Measurements from ENCODE around the gene PRDM5. TPM values are rescaled to one million over a fixed set of nuclear protein-coding genes. Genes with fewer than 3 reads are reported as not detected.

Gene PRDM5
- total and polyA plus RNA-seq, 2 experiments from 2014 or later: 8.7 to 12.6 TPM

GRCh38 chr4:120826853-120827252, 95.7 kb downstream of the PRDM5 start:
- H3K36me3 ChIP-seq (ENCODE audit: low read depth): no peaks in the 10 kb centered on the region
- H3K27ac ChIP-seq: no peak overlapping the region
- no peak overlapping the region for H3K4me3 ChIP-seq
- no peaks in the 10 kb centered on the region for H3K27me3 ChIP-seq (replicated peaks; ENCODE audit: insufficient read depth)
- H4K20me1 ChIP-seq (ENCODE audit: insufficient read depth): no peaks in the 10 kb centered on the region
- no peaks in the 10 kb centered on the region for H3K79me2 ChIP-seq (ENCODE audit: insufficient read depth)
- DNase-seq: no peak
- H3K9me2 ChIP-seq (ENCODE audit: insufficient read depth): no peaks in the 10 kb centered on the region
- TF ChIP-seq EZH2 (IDR thresholded peaks at IDR 0.05; ENCODE audit: insufficient read depth, poor library complexity, severe bottlenecking) (no peak), EZH2phosphoT487 (IDR thresholded peaks at IDR 0.05; ENCODE audit: insufficient read depth, low read depth) (no peak)
- no peaks in the 10 kb centered on the region for H3F3A ChIP-seq (ENCODE audit: insufficient read depth)
- H2AFZ ChIP-seq: no peak overlapping the region
- H3K9ac ChIP-seq: no peak overlapping the region
- H3K4me1 ChIP-seq (ENCODE audit: insufficient read depth): no peaks in the 10 kb centered on the region
- 97 to 98% methylated on average over 6 of the region's 6 CpGs for WGBS, 2 experiments (ENCODE audit: low coverage in 1 of 2, low lambda C conversion rate in 2 of 2, missing lambda C conversion rate in 2 of 2)
- H3K4me2 ChIP-seq (ENCODE audit: unreplicated experiment): no peak overlapping the region
- in situ Hi-C loops (cut with MboI): no loop called here
- no peaks in the 10 kb centered on the region for H3K9me3 ChIP-seq (ENCODE audit: low read depth)

- no peak overlapping the region for H3K4me2 ChIP-seq (ENCODE audit: unreplicated experiment)
- no peak for DNase-seq
- no peaks in the 10 kb centered on the region for H3K9me3 ChIP-seq (ENCODE audit: low read depth)
- in situ Hi-C loops (cut with MboI): no loop called here
- TF ChIP-seq EZH2phosphoT487 (IDR thresholded peaks at IDR 0.05; ENCODE audit: insufficient read depth, low read depth): no peak
- TF ChIP-seq EZH2 (IDR thresholded peaks at IDR 0.05; ENCODE audit: insufficient read depth, poor library complexity, severe bottlenecking): no peak
- no peak overlapping the region for H3K9ac ChIP-seq
- H4K20me1 ChIP-seq (ENCODE audit: insufficient read depth): no peaks in the 10 kb centered on the region
- no peaks in the 10 kb centered on the region for H3K4me1 ChIP-seq (ENCODE audit: insufficient read depth)
- H3K9me2 ChIP-seq (ENCODE audit: insufficient read depth): no peaks in the 10 kb centered on the region
- H3K27ac ChIP-seq: no peak overlapping the region
- H3F3A ChIP-seq (ENCODE audit: insufficient read depth): no peaks in the 10 kb centered on the region
- no peaks in the 10 kb centered on the region for H3K36me3 ChIP-seq (ENCODE audit: low read depth)
- H3K79me2 ChIP-seq (ENCODE audit: insufficient read depth): no peaks in the 10 kb centered on the region
- H2AFZ ChIP-seq: no peak overlapping the region
- 37 to 47% methylated on average over 1 of the region's 1 CpG for WGBS, 2 experiments (ENCODE audit: low coverage in 1 of 2, low lambda C conversion rate in 2 of 2, missing lambda C conversion rate in 2 of 2)
- H3K4me3 ChIP-seq: no peak overlapping the region
- no peaks in the 10 kb centered on the region for H3K27me3 ChIP-seq (replicated peaks; ENCODE audit: insufficient read depth)
These were observed 96.1 kb downstream of the PRDM5 start for GRCh38 chr4:120826449-120826848.

GRCh38 chr4:120824946-120825345, 97.6 kb downstream of the PRDM5 start:
- Histone ChIP-seq H3K9me3 (ENCODE audit: low read depth) (no peaks in the 10 kb centered on the region), H3K4me1 (ENCODE audit: insufficient read depth) (no peaks in the 10 kb centered on the region), H3K79me2 (ENCODE audit: insufficient read depth) (no peaks in the 10 kb centered on the region), H3K4me2 (ENCODE audit: unreplicated experiment) (no peak overlapping the region), H3K27me3 (replicated peaks; ENCODE audit: insufficient read depth) (no peaks in the 10 kb centered on the region), H3K9me2 (ENCODE audit: insufficient read depth) (no peaks in the 10 kb centered on the region), H4K20me1 (ENCODE audit: insufficient read depth) (no peaks in the 10 kb centered on the region), H2AFZ (no peak overlapping the region), H3K4me3 (no peak overlapping the region), H3K36me3 (ENCODE audit: low read depth) (no peaks in the 10 kb centered on the region), H3K27ac (no peak overlapping the region), H3F3A (ENCODE audit: insufficient read depth) (no peaks in the 10 kb centered on the region), H3K9ac (no peak overlapping the region)
- TF ChIP-seq EZH2phosphoT487 (IDR thresholded peaks at IDR 0.05; ENCODE audit: insufficient read depth, low read depth) (no peak), EZH2 (IDR thresholded peaks at IDR 0.05; ENCODE audit: insufficient read depth, poor library complexity, severe bottlenecking) (no peak)
- DNase-seq: no peak
- in situ Hi-C loops (cut with MboI): no loop called here

GRCh38 chr4:120821977-120822376, 100.5 kb downstream of the PRDM5 start:
- Histone ChIP-seq H2AFZ (no peak overlapping the region), H4K20me1 (ENCODE audit: insufficient read depth) (no peaks in the 10 kb centered on the region), H3K9me2 (ENCODE audit: insufficient read depth) (no peaks in the 10 kb centered on the region), H3K9me3 (ENCODE audit: low read depth) (no peaks in the 10 kb centered on the region), H3K27me3 (replicated peaks; ENCODE audit: insufficient read depth) (no peaks in the 10 kb centered on the region), H3K4me3 (no peak overlapping the region), H3K79me2 (ENCODE audit: insufficient read depth) (no peaks in the 10 kb centered on the region), H3K27ac (no peak overlapping the region), H3K4me1 (ENCODE audit: insufficient read depth) (no peaks in the 10 kb centered on the region), H3F3A (ENCODE audit: insufficient read depth) (0 out of 2 replicates have a peak, but pooled peaks cover 2% of the 10 kb centered on the region), H3K36me3 (ENCODE audit: low read depth) (no peaks in the 10 kb centered on the region), H3K4me2 (ENCODE audit: unreplicated experiment) (no peak overlapping the region), H3K9ac (no peak overlapping the region)
- 94 to 95% methylated on average over 3 of the region's 3 CpGs for WGBS, 2 experiments (ENCODE audit: low coverage in 1 of 2, low lambda C conversion rate in 2 of 2, missing lambda C conversion rate in 2 of 2)
- no peak for TF ChIP-seq EZH2 (IDR thresholded peaks at IDR 0.05; ENCODE audit: insufficient read depth, poor library complexity, severe bottlenecking)
- no peak for TF ChIP-seq EZH2phosphoT487 (IDR thresholded peaks at IDR 0.05; ENCODE audit: insufficient read depth, low read depth)
- in situ Hi-C loops (cut with MboI): no loop called here
- DNase-seq: no peak

- H3K9ac ChIP-seq: no peak overlapping the region
- no peak overlapping the region for H2AFZ ChIP-seq
- no peak overlapping the region for H3K4me3 ChIP-seq
- H3K4me1 ChIP-seq (ENCODE audit: insufficient read depth): no peaks in the 10 kb centered on the region
- WGBS, 2 experiments (ENCODE audit: low coverage in 1 of 2, low lambda C conversion rate in 2 of 2, missing lambda C conversion rate in 2 of 2): 80 to 81% methylated on average over 3 of the region's 3 CpGs
- no peaks in the 10 kb centered on the region for H3K9me3 ChIP-seq (ENCODE audit: low read depth)
- no peak overlapping the region for H3K4me2 ChIP-seq (ENCODE audit: unreplicated experiment)
- no peaks in the 10 kb centered on the region for H3K27me3 ChIP-seq (replicated peaks; ENCODE audit: insufficient read depth)
- H4K20me1 ChIP-seq (ENCODE audit: insufficient read depth): no peaks in the 10 kb centered on the region
- H3K9me2 ChIP-seq (ENCODE audit: insufficient read depth): no peaks in the 10 kb centered on the region
- no peak overlapping the region for H3K27ac ChIP-seq
- no peak for DNase-seq
- no peaks in the 10 kb centered on the region for H3K36me3 ChIP-seq (ENCODE audit: low read depth)
- in situ Hi-C loops (cut with MboI): no loop called here
- no peaks in the 10 kb centered on the region for H3K79me2 ChIP-seq (ENCODE audit: insufficient read depth)
- 0 out of 2 replicates have a peak, but pooled peaks cover 5% of the 10 kb centered on the region for H3F3A ChIP-seq (ENCODE audit: insufficient read depth)
- TF ChIP-seq EZH2 (IDR thresholded peaks at IDR 0.05; ENCODE audit: insufficient read depth, poor library complexity, severe bottlenecking) (no peak), EZH2phosphoT487 (IDR thresholded peaks at IDR 0.05; ENCODE audit: insufficient read depth, low read depth) (no peak)
These were observed 101.5 kb downstream of the PRDM5 start for GRCh38 chr4:120821029-120821428.

All from GM23248 (cell line).